HEK293T (cell line): ENCODE measurements around the gene SYNE3.

Experiments
- SP1 ChIP-seq: fragments of 450-650 bp; IDR thresholded peaks from 2 replicates; pipeline ENCODE4 v1.6.1; 2017
- SUZ12 ChIP-seq: fragments of 450-650 bp; IDR thresholded peaks from 2 replicates; pipeline ENCODE4 v1.6.1; 2016; ENCODE audit warnings: mild to moderate bottlenecking

DNA sequence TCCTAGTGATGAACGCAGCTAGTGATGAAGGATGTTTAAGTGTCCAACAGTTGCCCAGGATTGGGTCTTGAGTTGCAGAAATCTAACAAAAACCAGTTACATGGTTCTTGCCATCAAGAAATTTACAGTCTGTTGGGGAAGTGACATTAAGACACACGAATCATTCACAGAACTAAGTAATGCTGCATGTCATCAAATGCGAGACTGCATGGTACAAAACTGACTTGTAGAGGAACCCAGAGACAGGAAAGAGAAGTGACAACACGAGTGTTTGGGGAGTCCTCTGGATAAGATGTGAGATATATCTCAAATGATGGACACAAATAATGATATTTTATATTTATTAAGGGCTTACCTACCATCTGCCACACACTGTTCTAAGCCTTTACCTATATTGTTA, 6.1 kb upstream of the SYNE3 start:
- TF ChIP-seq SP1, result no peak
- TF ChIP-seq SUZ12, result no peak
